Astrocyte (in vitro differentiated cells and primary cell): ENCODE measurements around the gene FBXO5. TPM values are rescaled to one million over a fixed set of nuclear protein-coding genes. Genes with fewer than 3 reads are reported as not detected.

Source experiments
- DNase-seq: peaks from one replicate; pipeline ENCODE4 v3.0.0-alpha.2; 2010; ENCODE audit warnings: low read depth
- FAIRE-seq: peaks from 2 replicates; lab custom pipeline; 2011; peaks lifted over from hg19 to GRCh38; lab: Jason Lieb, UNC
- H2AFZ ChIP-seq: 2 replicates; pipeline ENCODE4 v1.6.0; 2012; ENCODE audit warnings: low read depth, low read length, inconsistent platforms
- H3K27ac ChIP-seq: 2 replicates; pipeline ENCODE4 v1.5.1; 2011; ENCODE audit warnings: low read depth, low read length, inconsistent platforms
- H3K27me3 ChIP-seq: 2 replicates; pipeline ENCODE4 v1.6.0; 2011; ENCODE audit warnings: low read length, inconsistent platforms; ENCODE audit not compliant: insufficient read depth
- H3K36me3 ChIP-seq: 2 replicates; pipeline ENCODE4 v1.5.1; 2011; ENCODE audit warnings: low read length, inconsistent platforms; ENCODE audit not compliant: insufficient read depth
- H3K4me1 ChIP-seq: 2 replicates; pipeline ENCODE4 v1.5.1; 2011; ENCODE audit warnings: low read length, inconsistent platforms; ENCODE audit not compliant: insufficient read depth
- H3K4me2 ChIP-seq: 2 replicates; pipeline ENCODE4 v1.6.0; 2012; ENCODE audit warnings: low read length, inconsistent platforms
- H3K4me3 ChIP-seq: 2 replicates; pipeline ENCODE4 v1.5.1; 2011; ENCODE audit warnings: low read depth, mild to moderate bottlenecking, low read length, inconsistent platforms; ENCODE audit not compliant: insufficient read depth
- H3K79me2 ChIP-seq: 2 replicates; pipeline ENCODE4 v1.6.0; 2012; ENCODE audit warnings: mild to moderate bottlenecking, low read length, inconsistent platforms; ENCODE audit not compliant: insufficient read depth
- H3K9ac ChIP-seq: 2 replicates; pipeline ENCODE4 v1.6.0; 2012; ENCODE audit warnings: mild to moderate bottlenecking, low read length, inconsistent platforms
- H3K9me3 ChIP-seq: 2 replicates; pipeline ENCODE4 v1.5.1; 2012; ENCODE audit warnings: low read depth, mild to moderate bottlenecking, low read length, inconsistent platforms; ENCODE audit not compliant: insufficient read depth
- H4K20me1 ChIP-seq: 2 replicates; pipeline ENCODE4 v1.6.0; 2012; ENCODE audit warnings: low read length, inconsistent platforms; ENCODE audit not compliant: insufficient read depth
- H3K27ac Mint-ChIP-seq: one replicate; pipeline ENCODE4 v1.8.0; 2021; ENCODE audit warnings: mild to moderate bottlenecking, mixed read lengths; ENCODE audit not compliant: unreplicated experiment
- H3K27me3 Mint-ChIP-seq: one replicate; pipeline ENCODE4 v1.8.0; 2021; ENCODE audit warnings: low read depth, mixed read lengths; ENCODE audit not compliant: unreplicated experiment
- H3K36me3 Mint-ChIP-seq: one replicate; pipeline ENCODE4 v1.8.0; 2021; ENCODE audit warnings: low read depth, mixed read lengths; ENCODE audit not compliant: unreplicated experiment
- H3K4me1 Mint-ChIP-seq: one replicate; pipeline ENCODE4 v1.8.0; 2021; ENCODE audit warnings: low read depth, mixed read lengths; ENCODE audit not compliant: unreplicated experiment
- H3K4me3 Mint-ChIP-seq: one replicate; pipeline ENCODE4 v1.8.0; 2021; ENCODE audit warnings: mild to moderate bottlenecking, moderate library complexity, mixed read lengths; ENCODE audit not compliant: unreplicated experiment
- H3K9me3 Mint-ChIP-seq: one replicate; pipeline ENCODE4 v1.8.0; 2021; ENCODE audit warnings: mild to moderate bottlenecking, mixed read lengths; ENCODE audit not compliant: unreplicated experiment
- CTCF ChIP-seq: IDR thresholded peaks from 2 replicates; pipeline ENCODE4 v1.5.1; 2011; ENCODE audit warnings: low read depth, mild to moderate bottlenecking, inconsistent platforms, low read length, moderate library complexity; ENCODE audit not compliant: insufficient read depth
- EZH2 ChIP-seq: IDR thresholded peaks from 2 replicates; pipeline ENCODE4 v1.6.1; 2012; ENCODE audit warnings: mild to moderate bottlenecking, low read length, inconsistent platforms; ENCODE audit not compliant: insufficient read depth
- total RNA-seq: library from RNA; stranded (reverse); gene quantifications from 2 replicates; pipeline ENCODE4 v1.2.1, GENCODE V29; 2021

FBXO5 gene
- total RNA-seq, 1 donor from 2014 or later, result 7.5 TPM

GRCh38 chr6:153013438-153013837 is 30.6 kb upstream of the FBXO5 start:
- TF ChIP-seq CTCF (no peak), EZH2 (no peak)
- H3K4me3 ChIP-seq, result no peak overlapping the region
- no peak overlapping the region for H3K4me3 Mint-ChIP-seq
- no peaks in the 10 kb centered on the region for H3K36me3 ChIP-seq
- H3K27ac ChIP-seq, result no peak overlapping the region
- no peaks in the 10 kb centered on the region for H3K27me3 Mint-ChIP-seq
- no peaks in the 10 kb centered on the region for H4K20me1 ChIP-seq
- no peaks in the 10 kb centered on the region for H3K79me2 ChIP-seq
- no peak overlapping the region for H2AFZ ChIP-seq
- H3K4me1 Mint-ChIP-seq, result peaks cover 17% of the 10 kb centered on the region
- no peak overlapping the region for H3K27ac Mint-ChIP-seq
- H3K9me3 Mint-ChIP-seq, result no peaks in the 10 kb centered on the region
- H3K27me3 ChIP-seq, result no peaks in the 10 kb centered on the region
- DNase-seq (no peak), FAIRE-seq (peak; percentile 17)
- H3K9me3 ChIP-seq, result no peaks in the 10 kb centered on the region
- no peak overlapping the region for H3K9ac ChIP-seq
- H3K4me2 ChIP-seq, result no peak overlapping the region
- H3K36me3 Mint-ChIP-seq, result no peaks in the 10 kb centered on the region
- no peaks in the 10 kb centered on the region for H3K4me1 ChIP-seq

- Mint-ChIP-seq H3K27ac (no peak overlapping the region), H3K27me3 (no peaks in the 10 kb centered on the region), H3K4me3 (no peak overlapping the region), H3K4me1 (peaks cover 17% of the 10 kb centered on the region), H3K9me3 (no peaks in the 10 kb centered on the region), H3K36me3 (no peaks in the 10 kb centered on the region)
- H3K4me1 ChIP-seq, result no peaks in the 10 kb centered on the region
- H3K27me3 ChIP-seq, result no peaks in the 10 kb centered on the region
- FAIRE-seq (no peak), DNase-seq (no peak)
- no peak overlapping the region for H2AFZ ChIP-seq
- no peak overlapping the region for H3K27ac ChIP-seq
- H3K9me3 ChIP-seq, result no peaks in the 10 kb centered on the region
- H4K20me1 ChIP-seq, result no peaks in the 10 kb centered on the region
- H3K4me3 ChIP-seq, result no peak overlapping the region
- TF ChIP-seq CTCF (no peak), EZH2 (no peak)
- H3K79me2 ChIP-seq, result no peaks in the 10 kb centered on the region
- H3K9ac ChIP-seq, result no peak overlapping the region
- no peak overlapping the region for H3K4me2 ChIP-seq
- no peaks in the 10 kb centered on the region for H3K36me3 ChIP-seq
Observed at GRCh38 chr6:153012856-153013255, 30.0 kb upstream of the FBXO5 start.

GRCh38 chr6:153003366-153003690 is 20.5 kb upstream of the FBXO5 start:
- Mint-ChIP-seq H3K27ac (peak overlapping the region; percentile 72), H3K4me3 (peak overlapping the region; percentile 91), H3K27me3 (no peaks in the 10 kb centered on the region), H3K4me1 (peaks cover 17% of the 10 kb centered on the region), H3K36me3 (peaks cover 2% of the 10 kb centered on the region), H3K9me3 (no peaks in the 10 kb centered on the region)
- Histone ChIP-seq H3K4me3 (peak overlapping the region; percentile 94), H3K4me1 (peaks cover 18% of the 10 kb centered on the region), H3K9ac (peak overlapping the region; percentile 95), H3K9me3 (no peaks in the 10 kb centered on the region), H3K79me2 (peaks cover 52% of the 10 kb centered on the region), H3K4me2 (peak overlapping the region; percentile 91), H3K27ac (peak overlapping the region; percentile 89), H3K27me3 (no peaks in the 10 kb centered on the region), H4K20me1 (peaks cover 30% of the 10 kb centered on the region), H3K36me3 (no peaks in the 10 kb centered on the region), H2AFZ (peak overlapping the region; percentile 89)
- TF ChIP-seq CTCF, result no peak
- TF ChIP-seq EZH2, result no peak
- FAIRE-seq (no peak), DNase-seq (no peak)
